Breast epithelium (tissue), 4 donors: ENCODE results near the gene SLC31A1. TPM values are rescaled to one million over a fixed set of nuclear protein-coding genes. Genes with fewer than 3 reads are reported as not detected.

Experiments used
- DNase-seq, 2 donors: peaks; one replicate each; pipeline ENCODE4 v3.0.0-alpha.2; 2019; ENCODE audit warnings: low spot score in 2 of 2
- H3K27ac ChIP-seq, 2 donors: fragments of 200-600 bp; sonication (generic) in 1 of 2; one replicate each; pipeline ENCODE4 v1.5.1; 2016 to 2019; ENCODE audit warnings: mild to moderate bottlenecking in 1 of 2
- H3K27me3 ChIP-seq, 2 donors: fragments of 200-600 bp; sonication (generic) in 1 of 2; one replicate each; pipeline versions ENCODE4 v1.5.1 to v1.6.0; 2017 to 2019; ENCODE audit warnings: control low read depth in 1 of 2, mild to moderate bottlenecking in 1 of 2
- H3K36me3 ChIP-seq: fragments of 200-600 bp; one replicate; pipeline ENCODE4 v1.5.1; 2019
- H3K4me1 ChIP-seq, 2 donors: fragments of 200-600 bp; sonication (generic); one replicate each; pipeline ENCODE4 v1.5.1; 2016 to 2019; ENCODE audit warnings: control low read depth in 1 of 2
- H3K4me3 ChIP-seq, 3 donors: fragments of 200-600 bp; sonication (generic); 1 replicate in 2 of 3; 2 replicates in 1 of 3; pipeline ENCODE4 v1.5.1; 2016 to 2019; ENCODE audit warnings: mild to moderate bottlenecking in 3 of 3, moderate library complexity in 2 of 3
- H3K9me3 ChIP-seq, 2 donors: fragments of 200-600 bp; sonication (generic) in 1 of 2; one replicate each; pipeline ENCODE4 v1.5.1; 2016 to 2019; ENCODE audit warnings: control low read depth in 1 of 2
- CTCF ChIP-seq, 3 donors: fragments of 450-650 bp; IDR thresholded peaks; one replicate each; pipeline ENCODE4 v1.5.1; 2016 to 2017; ENCODE audit warnings: antibody characterized with exemption in 3 of 3, mild to moderate bottlenecking in 3 of 3, moderate library complexity in 3 of 3
- POLR2A ChIP-seq: fragments of 450-650 bp; IDR thresholded peaks from one replicate; pipeline ENCODE4 v1.6.1; 2016; ENCODE audit warnings: antibody characterized with exemption, mild to moderate bottlenecking, moderate library complexity
- POLR2AphosphoS5 ChIP-seq, 3 donors: sonication (generic); formaldehyde crosslinking; IDR thresholded peaks; one replicate each; pipeline ENCODE4 v1.6.1; 2017; ENCODE audit warnings: antibody characterized with exemption in 3 of 3
- intact Hi-C: fragments of 100-400 bp; cut with DNase I; formaldehyde crosslinking; loops from one replicate; pipeline ENCODE4 v1.15.1; 2023; ENCODE audit warnings: low total_unique reads
- total RNA-seq, 3 donors: library from RNA; depleted of rRNA; stranded (reverse); fragments of >200 nt; gene quantifications; one replicate each; pipeline ENCODE4 v1.1.0, GENCODE V29; 2016

SLC31A1 gene
- total RNA-seq, 3 donors from 2014 or later: 13.9 to 24.4 (median 18.7) TPM

- no peak for DNase-seq
- no peaks in the 10 kb centered on the region for H3K27me3 ChIP-seq
- H3K9me3 ChIP-seq: no peaks in the 10 kb centered on the region
- H3K27ac ChIP-seq: no peak overlapping the region
- TF ChIP-seq CTCF (IDR thresholded peaks at IDR 0.05) (no peak), POLR2AphosphoS5 (IDR thresholded peaks at IDR 0.05) (no peak), POLR2A (no peak)
- H3K4me1 ChIP-seq: no peaks in the 10 kb centered on the region
- no peak overlapping the region for H3K4me3 ChIP-seq
- H3K36me3 ChIP-seq: no peaks in the 10 kb centered on the region
- intact Hi-C loops: no loop called here
Observed at GRCh38 chr9:113238202-113238858, 17.0 kb downstream of the SLC31A1 start.

GRCh38 chr9:113238859-113239232, 17.5 kb downstream of the SLC31A1 start:
- TF ChIP-seq POLR2AphosphoS5 (IDR thresholded peaks at IDR 0.05) (no peak), POLR2A (no peak), CTCF (IDR thresholded peaks at IDR 0.05) (no peak)
- DNase-seq: no peak
- no peaks in the 10 kb centered on the region for H3K4me1 ChIP-seq

GRCh38 chr9:113241161-113241560, 19.8 kb downstream of the SLC31A1 start:
- intact Hi-C loops: no loop called here
- Histone ChIP-seq H3K9me3 (no peaks in the 10 kb centered on the region), H3K4me1 (no peaks in the 10 kb centered on the region), H3K27me3 (no peaks in the 10 kb centered on the region), H3K36me3 (no peaks in the 10 kb centered on the region), H3K27ac (no peak overlapping the region), H3K4me3 (no peak overlapping the region)
- no peak for TF ChIP-seq POLR2A
- no peak for TF ChIP-seq CTCF (IDR thresholded peaks at IDR 0.05)
- no peak for TF ChIP-seq POLR2AphosphoS5 (IDR thresholded peaks at IDR 0.05)
- no peak for DNase-seq

More at GRCh38 chr9:113238859-113239232, 17.5 kb downstream of the SLC31A1 start:
- Histone ChIP-seq H3K36me3 (no peaks in the 10 kb centered on the region), H3K27ac (no peak overlapping the region), H3K9me3 (no peaks in the 10 kb centered on the region), H3K4me3 (no peak overlapping the region), H3K27me3 (no peaks in the 10 kb centered on the region)
- intact Hi-C loops: no loop called here

GRCh38 chr9:113244556-113244955, 23.2 kb downstream of the SLC31A1 start:
- TF ChIP-seq CTCF (IDR thresholded peaks at IDR 0.05) (no peak), POLR2AphosphoS5 (IDR thresholded peaks at IDR 0.05) (no peak), POLR2A (no peak)
- no peaks in the 10 kb centered on the region for H3K4me1 ChIP-seq
- intact Hi-C loops: no loop called here
- no peak overlapping the region for H3K4me3 ChIP-seq
- no peaks in the 10 kb centered on the region for H3K36me3 ChIP-seq
- no peak overlapping the region for H3K27ac ChIP-seq
- no peak for DNase-seq
- no peaks in the 10 kb centered on the region for H3K27me3 ChIP-seq
- no peaks in the 10 kb centered on the region for H3K9me3 ChIP-seq

- TF ChIP-seq POLR2AphosphoS5 (IDR thresholded peaks at IDR 0.05): no peak
- TF ChIP-seq CTCF (IDR thresholded peaks at IDR 0.05): no peak
- no peak for TF ChIP-seq POLR2A
- Histone ChIP-seq H3K9me3 (no peaks in the 10 kb centered on the region), H3K4me1 (no peaks in the 10 kb centered on the region), H3K27ac (no peak overlapping the region), H3K4me3 (no peak overlapping the region), H3K36me3 (no peaks in the 10 kb centered on the region), H3K27me3 (no peaks in the 10 kb centered on the region)
- intact Hi-C loops: no loop called here
- DNase-seq: no peak
Observed at GRCh38 chr9:113245894-113246293, 24.6 kb downstream of the SLC31A1 start.
